ENCODE results near the gene NDRG3. TPM values are rescaled to one million over a fixed set of nuclear protein-coding genes. Genes with fewer than 3 reads are reported as not detected.
"Not testable (repeated sequence)": the region's sequence is repeated elsewhere in the genome, so short reads cannot be mapped to it uniquely, and the experiment has no call there.

The NDRG3 gene
- total RNA-seq, 1 donor from 2014 or later = 34.4 TPM

GRCh38 chr20:36684747-36685146 lies 61.1 kb downstream of the NDRG3 start:
- no peak for TF ChIP-seq CTCF (IDR thresholded peaks at IDR 0.05; ENCODE audit: borderline replicate concordance)
- Histone ChIP-seq H3K36me3 (peaks cover 84% of the 10 kb centered on the region), H3K4me1 (peaks cover 26% of the 10 kb centered on the region), H3K4me3 (no peak overlapping the region), H3K9me3 (replicated peaks) (no peaks in the 10 kb centered on the region), H3K27me3 (ENCODE audit: low read depth) (no peaks in the 10 kb centered on the region), H3K27ac (replicated peaks) (no peak overlapping the region)
- no peak for DNase-seq
- intact Hi-C loops (cut with micrococcal nuclease) = no loop called here

- no peak for DNase-seq
- Histone ChIP-seq H3K27me3 (ENCODE audit: low read depth) (no peaks in the 10 kb centered on the region), H3K27ac (replicated peaks) (no peak overlapping the region), H3K4me1 (peaks cover 11% of the 10 kb centered on the region), H3K4me3 (no peak overlapping the region), H3K36me3 (peaks cover 98% of the 10 kb centered on the region), H3K9me3 (replicated peaks) (no peaks in the 10 kb centered on the region)
- TF ChIP-seq CTCF (IDR thresholded peaks at IDR 0.05; ENCODE audit: borderline replicate concordance) = no peak
- intact Hi-C loops (cut with micrococcal nuclease) = no loop called here
Measured at GRCh38 chr20:36682311-36682710, 63.6 kb downstream of the NDRG3 start.

GRCh38 chr20:36677422-36677771 lies 68.5 kb downstream of the NDRG3 start:
- H3K4me1 ChIP-seq = no peaks in the 10 kb centered on the region

GRCh38 chr20:36676701-36677421 lies 69.0 kb downstream of the NDRG3 start:
- H3K4me3 ChIP-seq = no peak overlapping the region
- H3K27ac ChIP-seq (replicated peaks) = no peak overlapping the region
- peaks cover 87% of the 10 kb centered on the region for H3K36me3 ChIP-seq
- H3K9me3 ChIP-seq (replicated peaks) = no peaks in the 10 kb centered on the region
- no peaks in the 10 kb centered on the region for H3K27me3 ChIP-seq (ENCODE audit: low read depth)
- TF ChIP-seq CTCF (IDR thresholded peaks at IDR 0.05; ENCODE audit: borderline replicate concordance) = no peak
- H3K4me1 ChIP-seq = no peaks in the 10 kb centered on the region
- intact Hi-C loops (cut with micrococcal nuclease) = no loop called here
- DNase-seq = no peak

More at GRCh38 chr20:36677422-36677771, 68.5 kb downstream of the NDRG3 start:
- Histone ChIP-seq H3K36me3 (peaks cover 87% of the 10 kb centered on the region), H3K4me3 (no peak overlapping the region), H3K27me3 (ENCODE audit: low read depth) (no peaks in the 10 kb centered on the region), H3K9me3 (replicated peaks) (no peaks in the 10 kb centered on the region), H3K27ac (replicated peaks) (no peak overlapping the region)
- TF ChIP-seq CTCF (IDR thresholded peaks at IDR 0.05; ENCODE audit: borderline replicate concordance) = no peak
- intact Hi-C loops (cut with micrococcal nuclease) = no loop called here
- DNase-seq = no peak

GRCh38 chr20:36675545-36675944 lies 70.3 kb downstream of the NDRG3 start:
- H3K4me1 ChIP-seq; H3K4me3 ChIP-seq; H3K27me3 ChIP-seq (ENCODE audit: low read depth); H3K27ac ChIP-seq (replicated peaks); H3K9me3 ChIP-seq (replicated peaks); DNase-seq; intact Hi-C loops (cut with micrococcal nuclease): not testable (repeated sequence)
- peaks cover 89% of the 10 kb centered on the region for H3K36me3 ChIP-seq

- intact Hi-C loops (cut with micrococcal nuclease) = no loop called here
- DNase-seq = no peak
- no peak for TF ChIP-seq CTCF (IDR thresholded peaks at IDR 0.05; ENCODE audit: borderline replicate concordance)
- H3K27ac ChIP-seq (replicated peaks) = no peak overlapping the region
- H3K4me3 ChIP-seq = no peak overlapping the region
- no peaks in the 10 kb centered on the region for H3K4me1 ChIP-seq
- no peaks in the 10 kb centered on the region for H3K27me3 ChIP-seq (ENCODE audit: low read depth)
- no peaks in the 10 kb centered on the region for H3K9me3 ChIP-seq (replicated peaks)
- H3K36me3 ChIP-seq = peaks cover 80% of the 10 kb centered on the region
Measured at GRCh38 chr20:36672991-36673390, 72.9 kb downstream of the NDRG3 start.

Data from left ventricle myocardium inferior (tissue), 1 donor.